ENCODE measurements around the gene UNC45B.

GRCh38 chr17:35213412-35213940 is 65.9 kb downstream of the UNC45B start:
- TF ChIP-seq, protein P1, sequence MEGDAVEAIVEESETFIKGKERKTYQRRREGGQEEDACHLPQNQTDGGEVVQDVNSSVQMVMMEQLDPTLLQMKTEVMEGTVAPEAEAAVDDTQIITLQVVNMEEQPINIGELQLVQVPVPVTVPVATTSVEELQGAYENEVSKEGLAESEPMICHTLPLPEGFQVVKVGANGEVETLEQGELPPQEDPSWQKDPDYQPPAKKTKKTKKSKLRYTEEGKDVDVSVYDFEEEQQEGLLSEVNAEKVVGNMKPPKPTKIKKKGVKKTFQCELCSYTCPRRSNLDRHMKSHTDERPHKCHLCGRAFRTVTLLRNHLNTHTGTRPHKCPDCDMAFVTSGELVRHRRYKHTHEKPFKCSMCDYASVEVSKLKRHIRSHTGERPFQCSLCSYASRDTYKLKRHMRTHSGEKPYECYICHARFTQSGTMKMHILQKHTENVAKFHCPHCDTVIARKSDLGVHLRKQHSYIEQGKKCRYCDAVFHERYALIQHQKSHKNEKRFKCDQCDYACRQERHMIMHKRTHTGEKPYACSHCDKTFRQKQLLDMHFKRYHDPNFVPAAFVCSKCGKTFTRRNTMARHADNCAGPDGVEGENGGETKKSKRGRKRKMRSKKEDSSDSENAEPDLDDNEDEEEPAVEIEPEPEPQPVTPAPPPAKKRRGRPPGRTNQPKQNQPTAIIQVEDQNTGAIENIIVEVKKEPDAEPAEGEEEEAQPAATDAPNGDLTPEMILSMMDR (IDR thresholded peaks at IDR 0.05) = no peak
- TF ChIP-seq POLR2A (IDR thresholded peaks at IDR 0.05) (no peak), EP300 (IDR thresholded peaks at IDR 0.05; ENCODE audit: low read depth) (no peak)
